Measurements from ENCODE around the gene SCN9A. TPM values are rescaled to one million over a fixed set of nuclear protein-coding genes. Genes with fewer than 3 reads are reported as not detected.

Gene SCN9A
- total and polyA plus RNA-seq, 2 of the 4 experiments (the other 2 are of a cell fraction) = 40.1 to 135 TPM

GRCh38 chr2:166335284-166335683 lies 40.5 kb downstream of the SCN9A start:
- Histone ChIP-seq H3K18ac (ENCODE audit: low read depth, low read length) (peak overlapping the region; percentile 87; the same call in 1 of the 2 replicates), H4K91ac (ENCODE audit: insufficient read depth, low read depth, low read length) (no peak overlapping the region), H2BK120ac (ENCODE audit: low read depth, low read length) (no peak overlapping the region), H2AFZ (replicated peaks; ENCODE audit: low read length, poor library complexity) (no peak overlapping the region), H2BK15ac (ENCODE audit: low read depth, low read length) (no peak overlapping the region), H2AK5ac (ENCODE audit: low read depth, low read length) (no peak overlapping the region), H3K9me3 (ENCODE audit: control insufficient read depth, insufficient read depth, low read length) (no peaks in the 10 kb centered on the region), H3K4me3 (ENCODE audit: insufficient read depth, low read depth, low read length) (no peak overlapping the region), H2BK20ac (ENCODE audit: low read depth, low read length) (no peak overlapping the region), H2AK9ac (replicated peaks; ENCODE audit: low read depth, low read length, poor library complexity) (no peak overlapping the region), H3K4me1 (ENCODE audit: control insufficient read depth, insufficient read depth, low read length) (peaks cover 6% of the 10 kb centered on the region), H4K8ac (ENCODE audit: low read depth in 2 of 2, low read length in 2 of 2) (peak overlapping the region in 1 of 2 experiments; percentile 3; a peak in 1 of 4 replicates), H3K4ac (ENCODE audit: low read depth, low read length) (peak overlapping the region; percentile 24; the same call in 1 of the 2 replicates), H4K5ac (ENCODE audit: low read depth, low read length) (no peak overlapping the region; the same call in 1 of the 2 replicates), H3K27ac (ENCODE audit: insufficient read depth, low read length) (no peak overlapping the region), H4K20me1 (ENCODE audit: insufficient read depth, low read length) (no peaks in the 10 kb centered on the region), H3K9me1 (ENCODE audit: insufficient read depth, low read length) (no peaks in the 10 kb centered on the region), H3K9ac (ENCODE audit: low read depth, low read length) (no peak overlapping the region), H3K79me1 (ENCODE audit: low read depth in 1 of 2, low read length in 2 of 2) (peaks cover 20 to 30% of the 10 kb centered on the region in 2 experiments), H2BK5ac (ENCODE audit: low read depth, low read length, poor library complexity, severe bottlenecking) (peak overlapping the region; percentile 5), H3K56ac (ENCODE audit: extremely low read depth, insufficient read depth, low read length) (no peak overlapping the region), H3K4me2 (ENCODE audit: low read depth, low read length) (peak overlapping the region; percentile 69; the same call in 1 of the 2 replicates), H3K14ac (replicated peaks; ENCODE audit: low read depth, low read length) (peak overlapping the region; percentile 22; the same call in 1 of the 2 replicates), H3K27me3 (ENCODE audit: control insufficient read depth, insufficient read depth, low read length) (no peaks in the 10 kb centered on the region), H3K23ac (ENCODE audit: low read depth, low read length) (0 out of 2 replicates have a peak overlapping the region, but pooled peaks have one; percentile 6), H3K36me3 (ENCODE audit: control insufficient read depth, insufficient read depth, low read length) (no peaks in the 10 kb centered on the region)
- WGBS, 2 experiments (ENCODE audit: extremely low coverage in 2 of 2, insufficient read length in 1 of 2) = 29% methylated on average over 1 of the region's 3 CpGs; no CpG with 5 or more reads in 1 of the 2 experiments
- DNase-seq = peak; percentile 37
- TF ChIP-seq SMC3 (IDR thresholded peaks at IDR 0.05; ENCODE audit: low read depth, low read length) (no peak), NFE2L2 (IDR thresholded peaks at IDR 0.05; ENCODE audit: low read depth, low read length) (no peak), POLR2A (IDR thresholded peaks at IDR 0.05; ENCODE audit: low read depth, low read length) (no peak), RAD21 (IDR thresholded peaks at IDR 0.05; ENCODE audit: low read length) (no peak), CEBPB (IDR thresholded peaks at IDR 0.05; ENCODE audit: low read depth, low read length) (no peak), RFX5 (IDR thresholded peaks at IDR 0.05; ENCODE audit: low read depth, low read length) (no peak), FOS (IDR thresholded peaks at IDR 0.05; ENCODE audit: low read depth, low read length) (no peak), MAFK (IDR thresholded peaks at IDR 0.05; ENCODE audit: low read depth, low read length) (no peak), USF2 (IDR thresholded peaks at IDR 0.05; ENCODE audit: low read depth, low read length) (no peak), MAZ (IDR thresholded peaks at IDR 0.05; ENCODE audit: borderline replicate concordance, low read depth, low read length) (no peak), CHD1 (IDR thresholded peaks at IDR 0.05; ENCODE audit: low read depth, low read length) (no peak), BHLHE40 (IDR thresholded peaks at IDR 0.05; ENCODE audit: low read depth, low read length) (no peak), RCOR1 (IDR thresholded peaks at IDR 0.05; ENCODE audit: insufficient replicate concordance, low read length) (no peak), MXI1 (IDR thresholded peaks at IDR 0.05; ENCODE audit: borderline replicate concordance, low read depth, low read length) (no peak)
- TF ChIP-seq, protein P1, sequence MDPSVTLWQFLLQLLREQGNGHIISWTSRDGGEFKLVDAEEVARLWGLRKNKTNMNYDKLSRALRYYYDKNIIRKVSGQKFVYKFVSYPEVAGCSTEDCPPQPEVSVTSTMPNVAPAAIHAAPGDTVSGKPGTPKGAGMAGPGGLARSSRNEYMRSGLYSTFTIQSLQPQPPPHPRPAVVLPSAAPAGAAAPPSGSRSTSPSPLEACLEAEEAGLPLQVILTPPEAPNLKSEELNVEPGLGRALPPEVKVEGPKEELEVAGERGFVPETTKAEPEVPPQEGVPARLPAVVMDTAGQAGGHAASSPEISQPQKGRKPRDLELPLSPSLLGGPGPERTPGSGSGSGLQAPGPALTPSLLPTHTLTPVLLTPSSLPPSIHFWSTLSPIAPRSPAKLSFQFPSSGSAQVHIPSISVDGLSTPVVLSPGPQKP (IDR thresholded peaks at IDR 0.05; ENCODE audit: borderline replicate concordance, low read depth, low read length) = no peak
- TF ChIP-seq, protein P2, sequence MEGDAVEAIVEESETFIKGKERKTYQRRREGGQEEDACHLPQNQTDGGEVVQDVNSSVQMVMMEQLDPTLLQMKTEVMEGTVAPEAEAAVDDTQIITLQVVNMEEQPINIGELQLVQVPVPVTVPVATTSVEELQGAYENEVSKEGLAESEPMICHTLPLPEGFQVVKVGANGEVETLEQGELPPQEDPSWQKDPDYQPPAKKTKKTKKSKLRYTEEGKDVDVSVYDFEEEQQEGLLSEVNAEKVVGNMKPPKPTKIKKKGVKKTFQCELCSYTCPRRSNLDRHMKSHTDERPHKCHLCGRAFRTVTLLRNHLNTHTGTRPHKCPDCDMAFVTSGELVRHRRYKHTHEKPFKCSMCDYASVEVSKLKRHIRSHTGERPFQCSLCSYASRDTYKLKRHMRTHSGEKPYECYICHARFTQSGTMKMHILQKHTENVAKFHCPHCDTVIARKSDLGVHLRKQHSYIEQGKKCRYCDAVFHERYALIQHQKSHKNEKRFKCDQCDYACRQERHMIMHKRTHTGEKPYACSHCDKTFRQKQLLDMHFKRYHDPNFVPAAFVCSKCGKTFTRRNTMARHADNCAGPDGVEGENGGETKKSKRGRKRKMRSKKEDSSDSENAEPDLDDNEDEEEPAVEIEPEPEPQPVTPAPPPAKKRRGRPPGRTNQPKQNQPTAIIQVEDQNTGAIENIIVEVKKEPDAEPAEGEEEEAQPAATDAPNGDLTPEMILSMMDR (conservative IDR thresholded peaks at IDR 0.05; ENCODE audit: low read depth, low read length) = no peak
- dilution Hi-C loops (cut with HindIII; ENCODE audit: low sequenced_read_pairs, unreplicated experiment) (no loop called here), in situ Hi-C loops (cut with MboI; ENCODE audit: low sequenced_read_pairs) (no loop called here), intact Hi-C loops (cut with micrococcal nuclease) (no loop called here)
- peak; percentile 16; the same call in 1 of the 2 replicates for ATAC-seq (ENCODE audit: low read depth)
- POLR2A ChIA-PET (ENCODE audit: unreplicated experiment) = no interaction called here
- CTCF ChIA-PET = interaction anchor here (0.6 kb wide), 1 partner anchor 208 kb away, joined by 3 read pairs; the partner anchor contains the start of gene SCN1A
- BruUV-seq (replicated peaks) = no TSS peak
